ENCODE data around the gene EARS2.
"Not testable (repeated sequence)": the region's sequence is repeated elsewhere in the genome, so short reads cannot be mapped to it uniquely, and the experiment has no call there.

Gene EARS2

DNA sequence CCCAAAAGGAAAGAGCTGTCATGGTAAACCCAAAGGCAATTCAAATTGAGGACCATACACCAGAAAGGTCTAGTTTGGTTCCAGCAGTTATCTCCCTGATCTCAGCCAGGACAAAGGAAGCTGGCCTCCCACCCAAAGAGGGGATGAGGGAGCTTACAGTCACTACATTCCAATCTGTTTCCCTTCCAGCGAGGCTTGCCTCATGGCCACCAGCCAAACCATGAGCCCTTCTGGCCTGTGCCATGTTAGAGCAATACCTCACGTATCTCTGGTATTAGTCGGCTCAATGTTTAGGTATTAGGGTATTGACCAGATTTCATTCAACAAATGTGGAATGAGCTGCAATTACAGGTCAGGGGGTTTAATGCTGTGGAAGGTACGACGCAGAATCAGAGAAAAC, 30.6 kb upstream of the EARS2 start:
- no peak overlapping the region for H3K4me3 ChIP-seq (ENCODE audit: low read depth, low read length)
- TF ChIP-seq CTCF (IDR thresholded peaks at IDR 0.05; ENCODE audit: low read depth, low read length) = no peak

- TF ChIP-seq CTCF (IDR thresholded peaks at IDR 0.05; ENCODE audit: low read depth, low read length) = no peak
- no peak overlapping the region for H3K4me3 ChIP-seq (ENCODE audit: low read depth, low read length)
These were observed 27.3 kb upstream of the EARS2 start for GRCh38 chr16:23584186-23585076.

DNA sequence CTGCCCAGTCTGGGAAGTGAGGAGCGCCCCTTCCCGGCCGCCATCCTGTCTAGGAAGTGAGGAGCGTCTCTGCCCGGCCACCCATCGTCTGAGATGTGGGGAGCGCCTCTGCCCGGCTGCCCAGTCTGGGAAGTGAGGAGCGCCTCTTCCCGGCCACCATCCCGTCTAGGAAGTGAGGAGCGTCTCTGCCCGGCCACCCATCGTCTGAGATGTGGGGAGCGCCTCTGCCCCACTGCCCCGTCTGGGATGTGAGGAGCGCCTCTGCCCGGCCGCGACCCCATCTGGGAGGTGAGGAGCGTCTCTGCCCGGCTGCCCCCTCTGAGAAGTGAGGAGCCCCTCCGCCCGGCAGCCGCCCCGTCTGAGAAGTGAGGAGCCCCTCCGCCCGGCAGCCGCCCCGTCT, 26.1 kb upstream of the EARS2 start:
- H3K4me3 ChIP-seq (ENCODE audit: low read depth, low read length) = not testable (repeated sequence)

DNA sequence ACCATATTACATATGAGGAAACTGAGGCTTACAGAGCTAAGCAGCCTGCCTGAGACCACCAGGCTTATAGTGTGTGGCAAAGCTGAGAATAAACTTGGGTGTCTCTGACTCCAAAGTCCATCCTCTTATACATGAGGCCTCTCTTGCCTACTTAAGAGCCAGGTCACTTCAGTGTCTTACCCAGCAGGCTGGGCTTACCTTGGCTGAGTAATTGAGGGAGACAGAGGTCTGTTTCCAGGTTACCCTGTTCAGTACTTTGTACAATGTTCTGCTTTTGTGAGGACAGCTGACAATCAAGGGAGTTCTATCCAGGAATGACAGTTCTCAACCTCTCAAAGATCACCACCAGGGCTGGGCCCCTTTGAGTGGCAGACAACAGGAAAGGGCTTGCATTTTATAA, 24.6 kb upstream of the EARS2 start:
- no peak for TF ChIP-seq CTCF (IDR thresholded peaks at IDR 0.05; ENCODE audit: low read depth, low read length)
- H3K4me3 ChIP-seq (ENCODE audit: low read depth, low read length) = no peak overlapping the region

DNA sequence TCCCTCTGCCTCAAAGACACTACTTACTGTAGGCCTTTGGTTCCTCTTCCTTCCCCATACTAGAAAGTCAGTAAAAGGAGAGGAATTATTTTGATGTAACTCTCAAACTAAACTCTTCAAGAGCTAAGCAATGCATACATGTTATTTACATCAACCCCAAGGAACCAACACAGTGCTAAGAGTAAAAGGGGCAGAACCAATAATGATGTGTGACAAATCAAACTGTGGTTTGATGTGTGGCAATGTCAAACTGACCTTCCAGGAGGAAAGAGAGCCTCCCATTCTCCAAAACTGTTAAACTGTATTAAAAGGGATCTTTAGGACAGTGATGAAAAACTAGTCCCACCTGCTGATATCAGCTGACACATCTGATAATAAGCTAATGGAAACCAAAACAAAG, 23.2 kb upstream of the EARS2 start:
- no peak overlapping the region for H3K4me3 ChIP-seq (ENCODE audit: low read depth, low read length)
- TF ChIP-seq CTCF (IDR thresholded peaks at IDR 0.05; ENCODE audit: low read depth, low read length) = no peak

- H3K4me3 ChIP-seq (ENCODE audit: low read depth, low read length) = no peak overlapping the region
- TF ChIP-seq CTCF (IDR thresholded peaks at IDR 0.05; ENCODE audit: low read depth, low read length) = no peak
These were observed 22.2 kb upstream of the EARS2 start for GRCh38 chr16:23579371-23579770.

GRCh38 chr16:23578101-23578830, 21.1 kb upstream of the EARS2 start:
- H3K4me3 ChIP-seq (ENCODE audit: low read depth, low read length) = no peak overlapping the region
- no peak for TF ChIP-seq CTCF (IDR thresholded peaks at IDR 0.05; ENCODE audit: low read depth, low read length)
